ENCODE results near the gene TAS2R31.
"Not testable (repeated sequence)": the region's sequence is repeated elsewhere in the genome, so short reads cannot be mapped to it uniquely, and the experiment has no call there.

Gene TAS2R31, protein sequence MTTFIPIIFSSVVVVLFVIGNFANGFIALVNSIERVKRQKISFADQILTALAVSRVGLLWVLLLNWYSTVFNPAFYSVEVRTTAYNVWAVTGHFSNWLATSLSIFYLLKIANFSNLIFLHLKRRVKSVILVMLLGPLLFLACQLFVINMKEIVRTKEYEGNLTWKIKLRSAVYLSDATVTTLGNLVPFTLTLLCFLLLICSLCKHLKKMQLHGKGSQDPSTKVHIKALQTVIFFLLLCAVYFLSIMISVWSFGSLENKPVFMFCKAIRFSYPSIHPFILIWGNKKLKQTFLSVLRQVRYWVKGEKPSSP

GRCh38 chr12:11031307-11031706 lies at the start of gene TAS2R31:
TSS of gene TAS2R31 (minus strand) at chr12:11031407. CDS start at chr12:11031335, 72 bp downstream.
- DNase-seq (ENCODE audit: low spot score) = no peak

GRCh38 chr12:11078246-11078645 lies 47.0 kb upstream of the TAS2R31 start:
- no peak for DNase-seq (ENCODE audit: low spot score)

DNA sequence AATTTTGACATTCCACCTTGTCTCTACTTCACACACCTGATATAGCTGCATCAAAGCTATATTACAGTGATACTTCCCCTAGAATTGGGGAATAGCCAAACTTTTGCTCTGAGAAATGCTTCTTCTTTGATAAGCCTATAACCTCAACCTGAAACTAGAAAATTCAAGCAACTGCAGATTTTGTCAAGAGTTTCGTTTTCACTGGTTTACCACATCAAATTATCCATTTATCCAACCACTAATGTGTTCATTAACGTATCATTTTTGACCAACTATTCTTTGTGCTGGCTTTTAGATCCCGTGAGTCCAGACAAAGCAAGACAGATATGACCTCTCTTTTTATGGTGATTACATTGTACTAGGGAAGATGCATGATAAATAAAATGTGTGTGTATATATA lies 44.4 kb upstream of the TAS2R31 start:
- DNase-seq (ENCODE audit: low spot score) = no peak

- DNase-seq (ENCODE audit: low spot score) = no peak
Observed at GRCh38 chr12:11071414-11071813, 40.2 kb upstream of the TAS2R31 start.

GRCh38 chr12:11070999-11071398 lies 39.8 kb upstream of the TAS2R31 start:
- DNase-seq (ENCODE audit: low spot score) = no peak

GRCh38 chr12:11069854-11070365 lies 38.7 kb upstream of the TAS2R31 start:
- no peak for DNase-seq (ENCODE audit: low spot score)

GRCh38 chr12:11067514-11067913 lies 36.3 kb upstream of the TAS2R31 start:
- no peak for DNase-seq (ENCODE audit: low spot score)

DNA sequence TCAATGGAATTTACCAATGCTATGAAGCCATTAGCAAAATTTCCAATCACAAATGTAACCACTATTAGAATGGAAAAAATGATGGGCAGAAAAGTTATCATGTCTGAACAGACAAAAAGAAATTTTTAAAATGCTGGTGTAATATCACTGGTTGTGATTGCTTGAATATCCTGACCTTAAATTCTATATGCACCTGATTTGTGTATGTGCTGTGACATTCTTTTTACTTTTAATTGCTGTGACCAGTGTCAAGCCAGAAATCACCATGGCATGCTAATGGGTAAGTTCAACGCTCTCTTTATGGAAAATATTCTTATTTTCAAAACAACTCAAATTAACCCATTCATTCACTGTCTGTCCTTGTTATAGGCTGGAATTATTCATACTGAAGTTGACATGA lies 31.0 kb upstream of the TAS2R31 start, which contains the start of gene TAS2R46:
TSS of gene TAS2R46 (minus strand) at position 101 of the 400 bp plus-strand sequence. CDS start at position 101, 0 bp downstream.
- DNase-seq (ENCODE audit: low spot score) = not testable (repeated sequence)

- DNase-seq (ENCODE audit: low spot score) = no peak
Observed at GRCh38 chr12:11059784-11060183, 28.6 kb upstream of the TAS2R31 start.

GRCh38 chr12:11059041-11059440 lies 27.8 kb upstream of the TAS2R31 start:
- DNase-seq (ENCODE audit: low spot score) = no peak

- no peak for DNase-seq (ENCODE audit: low spot score)
Observed at GRCh38 chr12:11055306-11055705, 24.1 kb upstream of the TAS2R31 start.

DNA sequence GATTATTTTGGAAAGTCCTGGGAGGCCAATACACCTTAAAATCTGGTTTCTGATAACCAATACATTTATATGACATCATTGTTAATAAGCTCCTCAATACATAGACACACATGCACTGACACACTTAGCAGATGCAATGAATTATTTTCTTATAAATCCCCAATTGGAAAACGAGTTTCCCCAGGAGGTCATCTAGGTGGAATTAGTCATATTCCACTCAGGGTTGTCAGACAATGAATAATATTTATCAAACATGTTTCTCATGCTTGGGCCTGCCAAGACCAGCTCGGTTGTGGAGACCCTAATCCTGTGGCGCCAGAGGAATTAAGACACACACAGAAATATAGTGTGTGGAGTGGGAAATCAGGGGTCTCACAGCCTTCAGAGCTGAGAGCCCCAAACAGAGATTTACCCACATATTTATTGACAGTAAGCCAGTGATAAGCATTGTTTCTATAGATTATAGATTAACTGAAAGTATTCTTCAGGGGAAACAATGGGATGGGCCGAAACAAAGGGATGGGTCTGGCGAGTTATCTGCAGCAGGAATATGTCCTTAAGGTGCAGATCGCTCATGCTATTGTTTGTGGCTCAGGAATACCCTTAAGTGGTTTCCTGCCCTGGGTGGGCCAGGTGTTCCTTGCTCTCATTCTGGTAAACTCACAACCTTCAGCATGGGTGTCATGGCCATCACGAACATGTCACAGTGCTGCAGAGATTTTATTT lies 18.8 kb upstream of the TAS2R31 start:
- not testable (repeated sequence) for DNase-seq (ENCODE audit: low spot score)

DNA sequence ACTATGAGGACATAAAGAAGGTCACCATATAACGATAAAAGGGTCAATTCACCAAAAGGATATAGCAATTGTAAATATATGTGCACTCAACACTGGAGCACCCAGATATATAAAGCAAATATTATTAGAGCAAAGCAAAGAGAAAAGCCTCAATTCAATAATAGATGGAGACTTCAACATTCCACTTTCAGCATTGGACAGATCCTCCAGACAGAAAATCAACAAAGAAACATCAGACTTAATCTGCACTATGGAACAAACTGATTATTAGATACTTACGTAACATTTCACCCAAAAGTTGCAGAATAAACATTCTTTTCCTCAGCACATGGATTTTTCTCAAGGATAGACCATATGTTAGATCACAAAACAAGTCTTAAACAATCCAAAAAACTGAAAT lies 10.2 kb upstream of the TAS2R31 start:
- DNase-seq (ENCODE audit: low spot score) = not testable (repeated sequence)

DNA sequence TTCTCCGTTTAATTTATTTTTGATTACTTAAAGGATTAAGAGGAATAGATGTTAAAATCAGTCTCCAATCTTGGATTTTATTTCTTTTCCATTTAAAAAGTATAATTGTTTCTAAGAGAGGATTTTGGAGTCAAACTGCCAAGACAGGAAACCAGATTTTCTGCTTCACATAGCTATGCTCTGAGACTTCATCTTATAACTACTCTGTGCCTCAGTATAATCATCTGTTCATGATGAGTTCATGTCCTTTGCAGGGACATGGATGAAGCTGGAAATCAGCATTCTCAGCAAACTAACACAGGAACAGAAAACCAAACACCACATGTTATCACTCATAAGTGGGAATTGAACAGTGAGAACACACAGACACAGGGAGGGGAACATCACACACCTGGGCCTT lies 9.0 kb upstream of the TAS2R31 start:
- no peak for DNase-seq (ENCODE audit: low spot score)

DNA sequence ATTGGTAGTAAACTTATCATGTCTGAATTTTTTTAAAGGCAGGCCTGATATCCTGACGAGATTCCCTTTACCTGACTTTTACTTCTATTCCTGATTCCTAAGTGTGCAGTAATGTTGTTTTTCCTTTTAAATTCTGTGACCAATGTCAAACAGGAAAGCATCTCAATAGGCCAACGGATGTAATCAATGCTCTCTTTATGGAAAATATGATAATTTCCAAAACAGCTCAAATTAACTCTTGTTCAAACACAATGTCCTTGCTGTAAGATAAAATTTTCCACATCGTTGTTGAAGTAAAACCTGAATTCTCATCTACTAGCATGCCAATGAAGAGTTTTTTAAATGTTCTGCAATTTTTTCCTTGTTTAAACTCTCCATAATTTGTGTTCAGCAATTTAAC lies 8.0 kb upstream of the TAS2R31 start:
- DNase-seq (ENCODE audit: low spot score) = no peak

GRCh38 chr12:11033959-11034358 lies 2.8 kb upstream of the TAS2R31 start:
- not testable (repeated sequence) for DNase-seq (ENCODE audit: low spot score)

DNA sequence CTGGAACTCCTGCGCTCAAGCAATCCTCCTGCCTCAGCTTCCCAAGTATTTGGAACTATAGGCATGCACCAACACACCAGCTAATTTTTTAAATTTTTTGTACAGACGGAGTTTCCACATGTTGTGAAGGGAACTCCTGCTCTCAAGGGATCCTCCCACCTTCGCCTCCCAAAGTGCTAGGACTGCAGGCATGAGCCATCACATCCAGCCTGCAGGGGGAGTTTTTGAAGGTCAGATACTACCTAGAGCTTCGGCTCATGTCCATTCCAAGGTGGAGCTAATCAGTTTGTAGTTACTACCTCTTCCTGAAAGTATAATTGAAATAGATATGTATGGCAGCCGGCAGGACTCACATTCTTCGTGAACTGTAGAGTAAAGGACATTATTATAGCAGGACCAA lies 5.1 kb downstream of the TAS2R31 start:
- DNase-seq (ENCODE audit: low spot score) = no peak

DNA sequence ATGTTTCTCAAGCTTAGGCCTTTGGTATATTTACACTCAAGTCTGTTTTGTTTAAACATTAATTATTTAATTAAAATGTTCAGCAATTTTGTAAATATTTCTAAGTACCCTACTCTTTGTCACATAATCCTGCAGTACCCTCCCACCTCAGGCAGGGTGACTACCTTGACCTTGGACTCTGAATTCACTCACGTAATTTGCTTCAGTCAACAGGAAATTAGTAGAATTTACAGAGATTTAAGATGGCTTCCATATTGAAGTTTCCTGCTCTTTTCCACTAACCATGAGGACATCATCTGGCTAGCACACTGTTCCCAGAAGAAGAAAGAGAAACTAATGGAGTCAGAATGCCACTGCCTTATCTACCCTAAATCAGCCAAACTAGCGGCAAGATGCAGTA lies 7.8 kb downstream of the TAS2R31 start:
- DNase-seq (ENCODE audit: low spot score) = no peak

- DNase-seq (ENCODE audit: low spot score) = no peak
Observed at GRCh38 chr12:11022520-11022919, 8.7 kb downstream of the TAS2R31 start, which contains the start of gene TAS2R19. TSS of gene TAS2R19 (minus strand) at chr12:11022620. CDS start at chr12:11022571, 49 bp downstream.

- DNase-seq (ENCODE audit: low spot score) = no peak
Observed at GRCh38 chr12:11016937-11017336, 14.3 kb downstream of the TAS2R31 start.

DNA sequence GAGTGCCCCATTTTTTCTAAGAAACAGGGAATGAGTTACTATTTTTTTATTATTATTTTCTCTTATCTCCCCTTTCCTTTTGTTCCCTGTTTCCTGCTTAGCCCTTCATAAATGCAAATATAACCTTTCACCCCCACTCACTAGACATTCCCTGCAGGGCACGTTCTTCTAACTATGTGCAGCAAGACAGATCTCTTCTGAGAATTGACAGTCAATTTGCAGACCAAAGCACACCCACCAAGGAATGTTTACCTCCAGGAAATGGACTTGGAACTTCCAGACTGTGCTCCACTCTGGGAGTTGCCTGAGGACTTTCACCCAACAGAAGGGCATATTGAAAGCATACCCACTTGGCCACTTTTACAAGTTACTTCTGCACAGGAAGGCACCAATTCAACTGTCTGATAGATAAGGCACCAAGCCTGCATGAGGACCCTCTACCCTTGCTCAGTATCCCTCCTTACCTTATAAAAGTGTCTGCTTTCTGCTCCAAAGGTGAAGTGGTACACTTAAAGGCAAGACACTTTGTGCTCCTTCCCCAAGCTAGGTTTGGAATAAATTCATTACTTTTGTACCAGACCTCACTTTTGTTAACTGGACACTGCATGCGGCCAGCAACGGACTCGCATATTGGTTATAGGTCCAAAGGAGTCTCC lies 15.3 kb downstream of the TAS2R31 start:
- DNase-seq (ENCODE audit: low spot score) = no peak

GRCh38 chr12:11014234-11014633 lies 17.0 kb downstream of the TAS2R31 start:
- no peak for DNase-seq (ENCODE audit: low spot score)

DNA sequence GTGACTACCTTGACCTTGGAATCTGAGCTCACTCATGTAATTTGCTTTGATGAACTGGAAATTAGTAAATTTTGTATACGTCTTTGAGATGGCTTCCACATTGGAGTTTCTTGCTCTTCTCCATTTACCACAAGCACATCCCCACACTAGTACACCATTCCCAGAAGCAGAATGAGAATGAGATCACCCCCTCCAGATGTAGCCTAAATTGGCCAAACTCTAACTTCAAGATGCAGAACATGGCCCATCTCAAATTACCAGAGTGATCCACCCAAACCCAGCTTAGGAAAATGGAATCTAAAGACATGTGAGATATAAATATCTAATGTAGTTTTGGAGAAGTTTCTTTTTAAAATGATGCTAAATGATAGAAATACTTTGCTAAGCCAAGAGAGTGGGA lies 23.6 kb downstream of the TAS2R31 start:
- no peak for DNase-seq (ENCODE audit: low spot score)
